ENCODE data around the gene TRIM21.
"Not testable (repeated sequence)": the region's sequence is repeated elsewhere in the genome, so short reads cannot be mapped to it uniquely, and the experiment has no call there.

Gene TRIM21

GRCh38 chr11:4393209-4393857 is at the start of gene TRIM21:
Gene TRIM21, minus strand, starts transcription at chr11:4393702. Its CDS starts 3,293 bp downstream, at chr11:4390409.
- in situ Hi-C loops (cut with MboI; ENCODE audit: low sequenced_read_pairs), result no loop called here

- in situ Hi-C loops (cut with MboI; ENCODE audit: low sequenced_read_pairs), result no loop called here
Measured at GRCh38 chr11:4441515-4441914, 48.0 kb upstream of the TRIM21 start.

- in situ Hi-C loops (cut with MboI; ENCODE audit: low sequenced_read_pairs), result no loop called here
Measured at GRCh38 chr11:4436411-4436810, 42.9 kb upstream of the TRIM21 start.

GRCh38 chr11:4433856-4434255 is 40.4 kb upstream of the TRIM21 start:
- in situ Hi-C loops (cut with MboI; ENCODE audit: low sequenced_read_pairs), result no loop called here

GRCh38 chr11:4430051-4430450 is 36.5 kb upstream of the TRIM21 start:
- in situ Hi-C loops (cut with MboI; ENCODE audit: low sequenced_read_pairs), result no loop called here

- in situ Hi-C loops (cut with MboI; ENCODE audit: low sequenced_read_pairs), result no loop called here
Measured at GRCh38 chr11:4418403-4418802, 24.9 kb upstream of the TRIM21 start.

DNA sequence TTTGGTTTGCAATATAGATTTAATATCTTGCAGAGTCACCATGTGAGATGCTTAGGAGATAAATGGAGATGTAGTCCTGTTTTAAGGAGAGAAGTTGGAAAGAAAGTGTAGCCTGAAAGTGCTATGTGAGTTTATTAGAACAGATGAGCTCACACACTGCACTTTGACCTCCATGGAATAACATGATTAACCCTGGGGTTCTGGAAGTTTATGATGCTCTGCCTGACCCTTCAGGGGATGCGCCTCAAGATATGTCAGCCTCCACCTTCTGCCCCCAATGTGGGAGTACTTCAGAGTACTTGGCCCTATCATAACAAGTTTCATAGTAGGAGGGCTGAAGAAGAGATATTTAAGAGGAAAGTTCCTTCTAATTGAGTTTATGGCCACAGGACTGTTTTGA is 23.3 kb upstream of the TRIM21 start:
- in situ Hi-C loops (cut with MboI; ENCODE audit: low sequenced_read_pairs), result no loop called here

GRCh38 chr11:4416306-4416705 is 22.8 kb upstream of the TRIM21 start:
- in situ Hi-C loops (cut with MboI; ENCODE audit: low sequenced_read_pairs), result no loop called here

DNA sequence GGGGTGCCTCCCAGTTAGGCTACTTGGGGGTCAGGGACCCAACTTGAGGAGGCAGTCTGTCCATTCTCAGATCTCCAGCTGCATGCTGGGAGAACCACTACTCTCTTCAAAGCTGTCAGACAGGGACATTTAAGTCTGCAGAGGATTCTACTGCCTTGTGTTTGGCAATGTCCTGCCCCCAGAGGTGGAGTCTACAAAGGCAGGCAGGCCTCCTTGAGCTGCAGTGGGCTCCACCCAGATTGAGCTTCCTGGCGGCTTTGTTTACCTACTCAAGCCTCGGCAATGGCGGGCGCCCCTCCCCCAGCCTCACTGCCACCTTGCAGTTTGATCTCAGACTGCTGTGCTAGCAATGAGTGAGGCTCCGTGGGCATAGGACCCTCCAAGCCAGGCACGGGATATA is 12.7 kb upstream of the TRIM21 start:
- in situ Hi-C loops (cut with MboI; ENCODE audit: low sequenced_read_pairs), result not testable (repeated sequence)

GRCh38 chr11:4393858-4394223 is 339 bp upstream of the TRIM21 start:
- in situ Hi-C loops (cut with MboI; ENCODE audit: low sequenced_read_pairs), result no loop called here

- in situ Hi-C loops (cut with MboI; ENCODE audit: low sequenced_read_pairs), result no loop called here
Measured at GRCh38 chr11:4388221-4388620, 5.3 kb downstream of the TRIM21 start.

DNA sequence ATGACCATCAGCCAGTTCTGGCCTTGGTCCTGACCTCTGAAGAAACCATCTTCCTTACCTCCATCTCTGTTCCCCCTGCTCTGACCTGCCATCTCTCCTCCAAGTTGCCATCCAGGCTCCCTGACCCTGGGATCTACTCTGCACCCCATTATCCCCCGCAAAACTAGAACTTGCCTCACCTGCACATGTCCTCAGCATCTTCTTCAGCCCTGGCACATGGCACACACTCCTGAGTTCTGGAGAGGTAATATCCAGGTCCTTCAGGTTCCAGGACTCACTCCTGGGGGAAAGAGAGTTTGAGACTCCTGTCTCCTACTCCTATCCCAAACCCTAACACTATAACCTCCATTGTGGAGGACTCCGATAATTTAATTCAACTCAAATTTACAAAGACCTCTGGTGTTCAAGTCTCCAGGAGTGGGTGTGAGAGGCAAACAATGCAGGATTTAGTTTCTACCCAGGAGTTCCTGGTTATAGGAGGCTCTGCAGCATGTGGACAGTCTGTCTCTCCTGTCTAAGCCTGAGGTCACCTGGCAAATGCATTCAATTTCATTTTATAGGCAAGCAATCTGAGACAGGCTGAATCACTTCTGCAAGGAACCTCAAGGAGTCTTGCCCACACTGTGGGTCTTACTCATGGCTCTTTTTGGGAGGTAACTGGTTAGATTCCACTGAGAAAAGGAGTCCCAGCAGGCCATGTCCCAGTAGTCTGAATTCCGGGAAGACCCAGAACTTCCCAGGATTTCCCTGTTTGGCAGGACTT is 7.3 kb downstream of the TRIM21 start:
- in situ Hi-C loops (cut with MboI; ENCODE audit: low sequenced_read_pairs), result no loop called here

DNA sequence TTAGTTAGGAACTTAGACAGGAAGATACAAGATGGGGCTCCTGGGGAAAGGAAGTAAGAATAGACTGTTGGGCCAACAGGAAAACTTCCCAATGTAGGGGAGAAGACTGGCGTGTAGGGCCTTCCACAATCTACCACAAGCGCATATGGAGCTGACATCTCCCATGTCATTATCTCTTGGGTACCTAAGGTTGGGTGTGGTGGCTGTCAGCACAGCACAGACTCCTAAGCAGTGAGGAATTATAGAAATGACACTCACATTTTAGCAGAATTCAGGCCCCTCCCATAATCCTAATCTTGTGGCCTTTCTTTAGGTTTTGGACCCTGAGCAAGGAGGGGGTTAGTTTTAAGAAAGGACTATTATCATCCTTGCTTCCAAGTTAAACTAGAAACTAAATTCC is 11.6 kb downstream of the TRIM21 start:
- in situ Hi-C loops (cut with MboI; ENCODE audit: low sequenced_read_pairs), result no loop called here

- in situ Hi-C loops (cut with MboI; ENCODE audit: low sequenced_read_pairs), result no loop called here
Measured at GRCh38 chr11:4375431-4376140, 17.9 kb downstream of the TRIM21 start.

DNA sequence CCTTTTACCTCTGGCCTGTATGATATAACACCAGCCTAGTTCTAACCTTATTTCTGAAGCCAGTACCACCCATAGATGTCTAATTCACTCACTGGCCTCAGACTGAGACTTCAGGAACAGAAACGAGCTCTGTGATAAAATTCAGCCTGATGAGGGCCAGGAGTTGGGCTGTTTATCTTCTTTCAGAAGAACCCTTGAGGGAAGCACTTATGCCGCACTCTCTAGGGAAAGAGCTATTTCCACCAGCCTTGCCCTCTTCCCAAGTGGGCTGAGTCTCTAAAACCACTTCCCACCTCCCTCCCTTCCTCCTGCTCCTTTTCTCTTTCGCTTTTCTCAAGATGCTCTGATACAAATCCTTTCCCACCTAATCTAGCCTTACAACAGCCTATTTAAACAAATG is 23.3 kb downstream of the TRIM21 start:
- in situ Hi-C loops (cut with MboI; ENCODE audit: low sequenced_read_pairs), result no loop called here

- in situ Hi-C loops (cut with MboI; ENCODE audit: low sequenced_read_pairs), result no loop called here
Measured at GRCh38 chr11:4368286-4368685, 25.2 kb downstream of the TRIM21 start, which contains the start of gene OR52B4. Gene OR52B4, minus strand, starts transcription at chr11:4368386. Its CDS starts 91 bp downstream, at chr11:4368295.

- in situ Hi-C loops (cut with MboI; ENCODE audit: low sequenced_read_pairs), result not testable (repeated sequence)
Measured at GRCh38 chr11:4348142-4348541, 45.4 kb downstream of the TRIM21 start.

DNA sequence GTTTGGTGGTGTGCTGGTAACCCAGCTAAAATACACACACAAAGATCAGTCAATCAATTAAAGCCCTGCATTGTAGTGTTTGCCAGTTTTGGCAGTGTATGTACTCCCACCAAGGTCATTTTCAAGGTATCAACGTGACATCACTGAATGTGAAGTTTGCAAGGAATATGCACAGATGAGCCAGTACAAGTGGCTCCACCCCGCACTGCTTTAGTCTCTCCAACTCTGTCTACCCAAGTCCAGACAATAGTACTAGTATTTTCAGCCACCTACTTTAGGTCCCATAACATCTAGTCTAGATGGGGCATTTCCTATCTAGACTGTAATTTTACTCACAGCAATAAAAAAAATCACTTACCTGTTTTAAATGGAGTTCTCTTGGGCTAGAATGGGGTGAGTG is 48.1 kb downstream of the TRIM21 start:
- in situ Hi-C loops (cut with MboI; ENCODE audit: low sequenced_read_pairs), result not testable (repeated sequence)
